GM12878 (cell line): ENCODE measurements around the gene NRXN3. TPM values are rescaled to one million over a fixed set of nuclear protein-coding genes. Genes with fewer than 3 reads are reported as not detected.

Source experiments
- ATAC-seq: fragments of 200-7000 bp; cut with Tn5 transposase; 3 replicates; pipeline ENCODE4 v1.9.1; 2020; ENCODE audit warnings: mild to moderate bottlenecking, moderate library complexity
- BruUV-seq: library from RNA; stranded (reverse); fragments of 400-500 nt; replicated peaks from 2 replicates; lab custom pipeline; 2021; lab: Mats Ljungman, UMichigan
- CTCF ChIA-PET: fragments of 300-600 bp; sonication (Branson Sonifier 250); formaldehyde crosslinking; extraction: SDS; loops from one replicate; lab custom pipeline; 2021; ENCODE audit warnings: inconsistent platforms; lab: Yijun Ruan, JAX
- POLR2A ChIA-PET: fragments of 350-600 bp; formaldehyde crosslinking; extraction: SDS; loops from one replicate; lab custom pipeline; 2021; ENCODE audit warnings: inconsistent platforms; lab: Charles Lee
- RAD21 ChIA-PET: fragments of 300-600 bp; sonication (Branson Sonifier 250); formaldehyde crosslinking; loops from one replicate; lab custom pipeline; 2023; ENCODE audit warnings: antibody characterized with exemption; ENCODE audit not compliant: unreplicated experiment; lab: Charles Lee
- SMC1A ChIA-PET: fragments of 300-600 bp; sonication (Branson Sonifier 250); formaldehyde crosslinking; loops from one replicate; lab custom pipeline; 2023; ENCODE audit not compliant: unreplicated experiment, uncharacterized antibody; lab: Charles Lee
- DNase-seq: peaks from one replicate; pipeline ENCODE4 v3.0.0-alpha.2; 2011; ENCODE audit warnings: low read depth, low spot score
- FAIRE-seq: peaks from 3 replicates; lab custom pipeline; 2011; peaks lifted over from hg19 to GRCh38; lab: Jason Lieb, UNC
- H2AFZ ChIP-seq: 2 replicates; pipeline ENCODE4 v1.6.0; 2011; ENCODE audit warnings: low read depth, low read length, control low read depth; ENCODE audit not compliant: control insufficient read depth
- H3K27ac ChIP-seq: 2 replicates; pipeline ENCODE4 v1.5.1; 2011; ENCODE audit warnings: control low read depth; ENCODE audit not compliant: control insufficient read depth, insufficient read depth
- H3K27me3 ChIP-seq, 2 experiments: replicated peaks in 1 of 2; 2 replicates each; pipeline versions ENCODE4 v1.6.0 to v1.6.1; 2011; ENCODE audit warnings: low read length in 1 of 2; ENCODE audit not compliant: control insufficient read depth in 2 of 2, insufficient read depth in 2 of 2
- H3K36me3 ChIP-seq, 2 experiments: 2 replicates each; pipeline ENCODE4 v1.5.1; 2011; ENCODE audit warnings: low read length in 1 of 2; ENCODE audit not compliant: control insufficient read depth in 2 of 2, insufficient read depth in 2 of 2
- H3K4me1 ChIP-seq: 2 replicates; pipeline ENCODE4 v1.6.1; 2011; ENCODE audit warnings: mild to moderate bottlenecking, low read length, moderate library complexity, mixed read lengths; ENCODE audit not compliant: control insufficient read depth, insufficient read depth
- H3K4me2 ChIP-seq: 2 replicates; pipeline ENCODE4 v1.6.0; 2011; ENCODE audit warnings: control low read depth; ENCODE audit not compliant: control insufficient read depth, insufficient read depth
- H3K4me3 ChIP-seq: fragments of 200-600 bp; sonication (generic); 2 replicates; pipeline ENCODE4 v1.5.1; 2016
- H3K79me2 ChIP-seq: 2 replicates; pipeline ENCODE4 v1.6.0; 2011; ENCODE audit warnings: low read length; ENCODE audit not compliant: control insufficient read depth, insufficient read depth
- H3K9ac ChIP-seq: 2 replicates; pipeline ENCODE4 v1.8.0; 2011; ENCODE audit warnings: low read length, control low read depth, mixed read lengths; ENCODE audit not compliant: control insufficient read depth, insufficient read depth
- H3K9me3 ChIP-seq: replicated peaks from 3 replicates; pipeline ENCODE4 v1.5.1; 2011; ENCODE audit warnings: mild to moderate bottlenecking, low read length; ENCODE audit not compliant: control insufficient read depth, insufficient read depth
- H4K20me1 ChIP-seq: 2 replicates; pipeline ENCODE4 v1.6.0; 2011; ENCODE audit not compliant: control insufficient read depth, insufficient read depth
- CHD4 ChIP-seq: fragments of 200-600 bp; sonication (generic); IDR thresholded peaks from 2 replicates; pipeline ENCODE4 v1.6.1; 2016; ENCODE audit warnings: mild to moderate bottlenecking
- CREB1 ChIP-seq: IDR thresholded peaks from 2 replicates; pipeline ENCODE4 v1.6.1; 2012; ENCODE audit warnings: low read depth, mild to moderate bottlenecking, inconsistent platforms
- EP300 ChIP-seq, 2 experiments: fragments of 150-350 bp in 1 of 2; IDR thresholded peaks; 2 replicates each; pipeline ENCODE4 v1.6.1; 2011 to 2012; ENCODE audit warnings: low read depth in 2 of 2, low read length in 2 of 2, borderline replicate concordance in 1 of 2, improper control_type of control experiment in 1 of 2, inconsistent platforms in 1 of 2; ENCODE audit not compliant: control insufficient read depth in 1 of 2
- HDGF ChIP-seq: fragments of 450-650 bp; IDR thresholded peaks from 2 replicates; pipeline ENCODE4 v1.6.1; 2016; ENCODE audit warnings: antibody characterized with exemption
- IRF3 ChIP-seq: fragments of 450-650 bp; IDR thresholded peaks from 2 replicates; pipeline ENCODE4 v1.6.1; 2014; ENCODE audit warnings: mild to moderate bottlenecking
- KAT2A ChIP-seq: conservative IDR thresholded peaks from 2 replicates; pipeline ENCODE4 v1.6.1; 2011; ENCODE audit warnings: low read depth, low read length; ENCODE audit not compliant: control insufficient read depth
- NBN ChIP-seq: fragments of 450-650 bp; IDR thresholded peaks from 2 replicates; pipeline ENCODE4 v1.6.1; 2016
- NFXL1 ChIP-seq: fragments of 450-650 bp; IDR thresholded peaks from 2 replicates; pipeline ENCODE4 v1.6.1; 2017; ENCODE audit warnings: antibody characterized with exemption, mild to moderate bottlenecking, borderline replicate concordance
- NR2C1 ChIP-seq: fragments of 450-650 bp; IDR thresholded peaks from 2 replicates; pipeline ENCODE4 v1.6.1; 2017; ENCODE audit warnings: antibody characterized with exemption, mild to moderate bottlenecking, moderate library complexity
- PAX5 ChIP-seq: IDR thresholded peaks from 2 replicates; pipeline ENCODE4 v1.6.1; 2011; ENCODE audit warnings: low read depth, low read length, borderline replicate concordance
- POLR2AphosphoS5 ChIP-seq: IDR thresholded peaks from 2 replicates; pipeline ENCODE4 v1.6.1; 2011; ENCODE audit warnings: mild to moderate bottlenecking, low read length, inconsistent platforms
- SPI1 ChIP-seq: IDR thresholded peaks from 2 replicates; pipeline ENCODE4 v1.6.1; 2011; ENCODE audit warnings: low read depth, mild to moderate bottlenecking, low read length, moderate library complexity, borderline replicate concordance; ENCODE audit not compliant: insufficient read depth
- ZBED1 ChIP-seq: IDR thresholded peaks from 2 replicates; pipeline ENCODE4 v1.6.1; 2016; ENCODE audit warnings: borderline replicate concordance
- ZBTB40 ChIP-seq: fragments of 450-650 bp; IDR thresholded peaks from 2 replicates; pipeline ENCODE4 v1.6.1; 2016; ENCODE audit warnings: mild to moderate bottlenecking, moderate library complexity, borderline replicate concordance
- WGBS: methylation state at CpG from one replicate; pipeline ENCODE4 v1.1.6; 2016; ENCODE audit warnings: low lambda C conversion rate; ENCODE audit not compliant: insufficient replicate concordance, insufficient coverage; ENCODE audit errors: missing lambda C conversion rate; 5-methylcytosine and 5-hydroxymethylcytosine counted together
- in situ Hi-C: fragments of 300-500 bp; cut with MboI; formaldehyde crosslinking; loops from 9 replicates; pipeline ENCODE4 v1.14.3; 2018; ENCODE audit warnings: mixed read lengths
- intact Hi-C: fragments of 100-400 bp; cut with micrococcal nuclease; formaldehyde crosslinking; loops from one replicate; pipeline ENCODE4 v1.14.2; 2022; ENCODE audit not compliant: unreplicated experiment
- polyA plus RNA-seq, 11 experiments: library from polyadenylated mRNA; depleted of rRNA in 4 of 11; unstranded in 6 of 11; stranded (reverse) in 5 of 11; fragments of >200 nt; fragmentation: Nextera tagmentation in 4 of 11; fragmentation: Illumina TruSeq in 1 of 11; extraction: Ambion mirVana in 4 of 11; extraction: Trizol in 1 of 11; gene quantifications; 1 replicate in 1 of 11; 2 replicates in 10 of 11; pipeline versions ENCODE4 v1.2.1 to v1.2.3, GENCODE V29; 2011 to 2016; ENCODE audit warnings: inconsistent platforms in 2 of 11, missing spikeins in 2 of 11, low read depth in 1 of 11
- total RNA-seq, 4 experiments: library from RNA; depleted of rRNA in 3 of 4; stranded (reverse); fragments of >200 nt in 3 of 4; fragmentation: Illumina TruSeq in 1 of 4; extraction: Trizol in 1 of 4; gene quantifications; 2 replicates each; pipeline versions ENCODE4 v1.2.1 to v1.2.3, GENCODE V29; 2013 to 2021
- TF ChIP-seq, protein P1 (sequence below): fragments of 450-650 bp; IDR thresholded peaks from 2 replicates; pipeline ENCODE4 v1.6.1; 2017; ENCODE audit warnings: borderline replicate concordance

NRXN3 gene
- total and polyA plus RNA-seq, 10 of the 15 experiments (the other 5 are each of a cell fraction or from before 2014, with no cell fraction given): 0.52 to 3.3 (median 1.4) TPM

DNA sequence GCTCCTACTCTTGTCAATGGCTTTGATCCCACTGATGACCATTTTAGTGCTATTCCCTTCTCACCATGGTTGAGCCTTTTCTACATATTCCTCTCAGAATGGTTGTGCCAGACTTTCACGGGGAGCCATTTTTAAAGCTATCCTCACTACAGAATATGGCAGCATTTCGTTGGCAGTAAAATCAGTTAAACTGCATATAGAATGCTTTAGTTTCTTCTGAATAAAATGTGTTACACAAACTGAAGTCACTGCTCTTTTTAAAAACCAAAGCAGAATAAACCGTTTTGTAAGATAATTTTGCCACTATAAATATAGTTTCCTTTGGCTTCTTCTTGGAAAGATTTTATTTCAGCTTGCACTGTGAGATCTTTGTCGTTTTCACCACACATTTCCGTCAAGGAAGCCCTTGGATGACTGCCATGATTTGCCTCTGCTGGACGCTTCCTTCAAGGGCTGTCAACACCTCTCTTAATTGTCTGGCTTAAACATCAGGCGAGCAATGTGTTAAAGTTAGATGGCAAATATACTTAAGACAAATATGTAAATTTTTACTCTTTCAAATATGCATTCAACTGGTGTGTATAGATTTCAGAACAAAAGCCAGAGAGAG lies 1416.9 kb downstream of the NRXN3 start:
- SMC1A ChIA-PET: no interaction called here
- DNase-seq: no peak
- in situ Hi-C loops (no loop called here), intact Hi-C loops (no loop called here)
- H3K9ac ChIP-seq: no peak overlapping the region
- no TSS peak for BruUV-seq
- no peak overlapping the region for H2AFZ ChIP-seq
- TF ChIP-seq CHD4: no peak
- TF ChIP-seq ZBED1: no peak
- no peak for TF ChIP-seq NBN
- no peak for TF ChIP-seq CREB1
- no peak for TF ChIP-seq KAT2A
- no peak for TF ChIP-seq POLR2AphosphoS5
- no peak for TF ChIP-seq HDGF
- TF ChIP-seq, protein P1, sequence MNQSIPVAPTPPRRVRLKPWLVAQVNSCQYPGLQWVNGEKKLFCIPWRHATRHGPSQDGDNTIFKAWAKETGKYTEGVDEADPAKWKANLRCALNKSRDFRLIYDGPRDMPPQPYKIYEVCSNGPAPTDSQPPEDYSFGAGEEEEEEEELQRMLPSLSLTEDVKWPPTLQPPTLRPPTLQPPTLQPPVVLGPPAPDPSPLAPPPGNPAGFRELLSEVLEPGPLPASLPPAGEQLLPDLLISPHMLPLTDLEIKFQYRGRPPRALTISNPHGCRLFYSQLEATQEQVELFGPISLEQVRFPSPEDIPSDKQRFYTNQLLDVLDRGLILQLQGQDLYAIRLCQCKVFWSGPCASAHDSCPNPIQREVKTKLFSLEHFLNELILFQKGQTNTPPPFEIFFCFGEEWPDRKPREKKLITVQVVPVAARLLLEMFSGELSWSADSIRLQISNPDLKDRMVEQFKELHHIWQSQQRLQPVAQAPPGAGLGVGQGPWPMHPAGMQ: no peak
- no peak for TF ChIP-seq ZBTB40
- no peak for TF ChIP-seq IRF3
- TF ChIP-seq NFXL1: no peak
- TF ChIP-seq NR2C1: no peak
- TF ChIP-seq EP300 (IDR thresholded peaks at IDR 0.05; ENCODE audit: borderline replicate concordance in 1 of 2, control insufficient read depth in 1 of 2, low read depth in 2 of 2, low read length in 2 of 2): no peak
- no peak for TF ChIP-seq SPI1
- no peak for TF ChIP-seq PAX5
- H3K27me3 ChIP-seq: no peaks in the 10 kb centered on the region
- H3K4me1 ChIP-seq: no peaks in the 10 kb centered on the region
- no peak overlapping the region for H3K4me3 ChIP-seq
- H3K4me2 ChIP-seq: no peak overlapping the region
- RAD21 ChIA-PET: no interaction called here
- H3K9me3 ChIP-seq: no peaks in the 10 kb centered on the region; the same call in 2 of the 3 replicates
- no peaks in the 10 kb centered on the region for H3K36me3 ChIP-seq
- no peak for ATAC-seq
- no peak overlapping the region for H3K27ac ChIP-seq
- no peak for FAIRE-seq
- 12% methylated on average over 7 of the region's 7 CpGs for WGBS
- no peaks in the 10 kb centered on the region for H3K79me2 ChIP-seq
- no peaks in the 10 kb centered on the region for H4K20me1 ChIP-seq
- CTCF ChIA-PET: interaction anchor here (1.1 kb wide), 1 partner anchor 21 kb away, joined by 3 read pairs; no protein-coding TSS in a partner anchor
- POLR2A ChIA-PET: no interaction called here
